D721Med (cell line): Measurements from ENCODE around the gene TRPC4AP.
A peak's percentile ranks its signal among the peaks of the same experiment; 100 is the strongest.

Experiments
- DNase-seq: peaks from one replicate; pipeline ENCODE4 v3.0.0; 2011; ENCODE audit warnings: low spot score; ENCODE audit not compliant: insufficient read length
- FAIRE-seq: peaks from 2 replicates; lab custom pipeline; 2011; peaks lifted over from hg19 to GRCh38; lab: Jason Lieb, UNC
- TF ChIP-seq, protein P1 (sequence below): IDR thresholded peaks from 2 replicates; pipeline ENCODE4 v1.5.1; 2012; ENCODE audit warnings: mild to moderate bottlenecking, control low read depth; ENCODE audit not compliant: insufficient read depth; ENCODE audit errors: missing control alignments

TRPC4AP gene

DNA sequence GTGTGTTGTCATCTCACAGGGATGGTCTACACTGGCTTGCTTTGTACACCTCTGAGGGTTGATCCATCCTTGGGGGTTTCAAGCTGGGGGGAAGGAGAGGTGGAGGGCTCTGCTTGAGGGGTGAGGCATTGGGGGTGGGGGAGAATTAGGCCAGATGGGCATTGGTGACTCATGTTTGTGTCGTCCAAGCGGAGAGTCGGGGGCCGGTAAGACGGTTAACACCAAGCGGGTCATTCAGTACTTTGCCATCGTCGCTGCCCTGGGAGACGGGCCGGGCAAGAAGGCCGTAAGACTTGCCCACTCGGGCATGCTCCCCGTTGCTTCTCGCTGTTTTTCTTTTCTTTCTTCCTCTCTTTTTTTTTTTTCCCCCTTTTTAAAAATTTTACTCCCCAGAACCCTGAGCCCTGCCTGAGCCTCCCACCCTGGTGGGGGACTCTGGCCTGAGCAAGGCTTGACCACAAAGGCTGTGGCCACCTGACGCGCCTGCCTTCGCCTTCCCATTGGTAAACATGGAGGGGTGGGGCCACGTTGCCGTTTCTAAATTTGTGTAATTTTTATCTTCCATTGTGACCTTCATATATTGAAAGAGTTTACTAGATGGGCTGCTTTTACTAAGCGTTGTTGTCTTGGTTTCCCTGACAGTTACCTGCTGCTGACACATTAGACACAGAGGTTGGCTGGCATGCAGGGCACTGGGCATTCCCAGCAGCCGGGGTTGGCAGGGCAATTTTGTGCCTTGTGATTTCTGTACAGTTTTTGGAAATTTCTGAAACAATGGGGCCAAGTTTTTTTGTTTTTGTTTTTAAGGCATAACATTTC is 110.1 kb downstream of the TRPC4AP start:
- no peak for FAIRE-seq
- TF ChIP-seq, protein P1, sequence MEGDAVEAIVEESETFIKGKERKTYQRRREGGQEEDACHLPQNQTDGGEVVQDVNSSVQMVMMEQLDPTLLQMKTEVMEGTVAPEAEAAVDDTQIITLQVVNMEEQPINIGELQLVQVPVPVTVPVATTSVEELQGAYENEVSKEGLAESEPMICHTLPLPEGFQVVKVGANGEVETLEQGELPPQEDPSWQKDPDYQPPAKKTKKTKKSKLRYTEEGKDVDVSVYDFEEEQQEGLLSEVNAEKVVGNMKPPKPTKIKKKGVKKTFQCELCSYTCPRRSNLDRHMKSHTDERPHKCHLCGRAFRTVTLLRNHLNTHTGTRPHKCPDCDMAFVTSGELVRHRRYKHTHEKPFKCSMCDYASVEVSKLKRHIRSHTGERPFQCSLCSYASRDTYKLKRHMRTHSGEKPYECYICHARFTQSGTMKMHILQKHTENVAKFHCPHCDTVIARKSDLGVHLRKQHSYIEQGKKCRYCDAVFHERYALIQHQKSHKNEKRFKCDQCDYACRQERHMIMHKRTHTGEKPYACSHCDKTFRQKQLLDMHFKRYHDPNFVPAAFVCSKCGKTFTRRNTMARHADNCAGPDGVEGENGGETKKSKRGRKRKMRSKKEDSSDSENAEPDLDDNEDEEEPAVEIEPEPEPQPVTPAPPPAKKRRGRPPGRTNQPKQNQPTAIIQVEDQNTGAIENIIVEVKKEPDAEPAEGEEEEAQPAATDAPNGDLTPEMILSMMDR = no peak

DNA sequence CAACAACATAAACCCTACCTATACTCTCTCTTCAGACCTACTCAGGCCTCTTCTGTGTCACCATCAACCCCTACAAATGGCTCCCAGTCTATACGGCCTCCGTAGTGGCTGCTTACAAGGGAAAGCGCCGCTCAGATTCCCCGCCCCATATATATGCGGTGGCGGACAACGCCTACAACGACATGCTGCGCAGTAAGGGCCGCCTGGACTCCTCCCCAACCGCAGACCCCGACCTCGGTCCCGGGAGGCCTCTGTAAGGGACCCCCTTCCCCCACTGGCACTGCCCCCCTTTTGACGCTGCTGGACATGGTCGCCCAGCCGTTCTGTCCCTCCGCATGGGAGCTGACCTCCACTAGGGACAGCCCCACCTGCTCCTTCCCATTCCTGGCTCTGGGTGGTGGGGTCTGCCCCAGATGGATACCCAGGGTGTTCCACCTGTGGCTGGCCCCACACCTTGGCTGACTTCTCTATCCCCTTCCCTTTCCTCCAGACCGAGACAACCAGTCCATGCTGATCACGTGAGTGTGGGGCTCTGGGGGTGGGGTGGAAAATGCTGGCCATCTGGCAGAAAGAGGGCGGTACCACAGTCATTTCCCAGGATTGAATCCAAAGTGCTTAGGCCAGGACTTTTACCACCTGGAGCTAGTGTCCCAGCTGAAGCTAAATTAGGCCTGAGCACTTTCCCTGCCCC is 111.9 kb downstream of the TRPC4AP start:
- FAIRE-seq (no peak), DNase-seq (peak; percentile 86)
- TF ChIP-seq, protein P1 = no peak

More for the DNA sequence above, 110.1 kb downstream of the TRPC4AP start:
- DNase-seq = no peak

DNA sequence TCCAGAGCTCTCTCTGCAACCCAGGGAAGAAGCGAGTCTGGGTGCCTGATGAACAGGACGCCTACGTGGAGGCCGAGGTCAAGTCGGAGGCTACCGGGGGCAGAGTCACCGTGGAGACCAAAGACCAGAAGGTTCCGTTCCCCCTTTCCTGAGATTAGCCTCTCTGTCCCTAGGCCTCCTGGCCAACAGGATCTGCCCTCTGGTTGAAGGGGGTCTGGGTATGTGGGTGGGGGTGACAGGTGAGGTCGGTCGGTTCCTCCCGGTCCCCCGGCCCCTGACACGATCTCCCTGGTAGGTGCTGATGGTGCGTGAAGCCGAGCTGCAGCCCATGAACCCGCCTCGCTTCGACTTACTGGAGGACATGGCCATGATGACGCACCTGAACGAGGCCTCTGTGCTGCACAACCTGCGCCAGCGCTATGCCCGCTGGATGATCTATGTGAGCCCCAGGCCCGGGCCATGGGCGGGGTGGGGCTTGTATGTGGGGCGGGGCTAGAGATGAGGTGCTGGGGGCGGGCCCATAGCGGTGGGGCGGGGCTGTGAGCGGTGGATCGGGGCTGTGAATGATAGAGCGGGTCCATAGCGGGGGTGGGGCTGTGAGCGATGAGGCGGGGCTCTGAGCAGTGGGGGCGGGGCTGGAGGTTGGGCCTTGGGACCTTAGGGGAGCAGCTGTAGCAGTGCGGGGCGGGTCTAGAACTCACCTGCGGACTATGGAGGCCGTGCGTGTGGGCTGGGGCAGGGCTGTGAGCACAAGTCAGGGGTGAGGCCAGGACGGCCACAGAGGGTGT is 113.0 kb downstream of the TRPC4AP start:
- no peak for DNase-seq
- TF ChIP-seq, protein P1 = no peak
- no peak for FAIRE-seq

- FAIRE-seq = no peak
- TF ChIP-seq, protein P1 = no peak
- no peak for DNase-seq
Observed at GRCh38 chr20:34978092-34978744, 114.4 kb downstream of the TRPC4AP start.

DNA sequence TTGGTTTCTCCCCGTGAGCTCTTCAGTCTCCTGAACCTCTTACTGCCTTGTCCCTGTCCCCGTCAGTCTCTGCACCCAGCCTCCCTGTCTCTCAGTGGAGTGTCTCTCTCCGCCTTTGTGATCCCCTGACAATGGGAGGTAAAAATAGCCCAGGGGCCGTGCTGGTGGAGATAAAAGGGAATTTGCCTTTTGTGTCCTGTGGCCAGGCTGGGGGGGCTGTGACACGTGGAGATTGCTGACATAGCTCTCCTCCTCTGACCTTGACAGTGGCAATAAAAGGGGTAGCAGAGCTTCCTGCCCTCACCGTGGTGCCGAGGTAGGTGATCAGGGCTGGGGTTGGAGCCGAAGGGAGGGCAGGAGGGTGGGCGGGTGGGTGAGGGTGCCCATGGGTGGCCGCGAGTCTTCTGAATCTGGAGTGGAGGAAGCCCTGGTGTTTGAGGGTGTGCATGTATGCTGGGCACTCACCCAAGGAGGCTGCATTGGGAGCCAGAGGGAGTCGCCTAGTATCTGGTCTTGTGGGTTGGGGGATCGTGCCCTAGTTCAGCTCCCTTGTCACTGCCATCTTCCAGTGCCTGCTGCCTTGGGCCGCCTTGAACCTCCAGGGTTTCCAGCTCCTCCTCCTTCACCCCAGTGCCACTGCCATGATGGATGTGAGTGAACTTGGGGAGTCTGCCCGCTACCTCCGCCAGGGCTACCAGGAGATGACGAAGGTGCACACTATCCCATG is 115.1 kb downstream of the TRPC4AP start:
- FAIRE-seq (no peak), DNase-seq (no peak)
- TF ChIP-seq, protein P1 = no peak

DNA sequence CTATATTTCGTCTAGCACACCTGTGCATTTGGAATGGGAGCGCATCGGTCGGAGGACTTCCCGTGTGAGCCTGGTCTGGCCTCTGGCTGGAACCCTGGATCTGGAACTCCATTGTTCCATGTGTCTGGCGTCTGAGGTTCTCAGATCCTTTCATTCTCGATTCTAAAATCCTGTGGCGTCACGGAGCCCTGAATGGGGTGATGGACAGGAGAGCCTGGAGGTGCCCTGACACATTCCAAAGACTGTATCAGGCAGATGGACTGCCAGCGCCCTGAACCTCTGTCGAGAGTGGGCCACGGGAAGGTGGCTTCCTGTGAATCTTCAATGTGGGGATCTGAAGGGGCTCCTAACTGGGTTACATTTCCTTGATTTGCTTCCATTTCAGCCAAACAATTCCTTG is 116.3 kb downstream of the TRPC4AP start:
- DNase-seq (no peak), FAIRE-seq (no peak)
- TF ChIP-seq, protein P1 = no peak
